ENCODE data around the gene KLF16.

GRCh38 chr19:1871630-1872029 lies 8.3 kb upstream of the KLF16 start:
- no peak for TF ChIP-seq ZNF512 (CRISPR knock-in tag; IDR thresholded peaks at IDR 0.05; ENCODE audit: borderline replicate concordance)
- no peak for TF ChIP-seq ATF6 (CRISPR knock-in tag; IDR thresholded peaks at IDR 0.05)
- no peak for TF ChIP-seq CTCF (IDR thresholded peaks at IDR 0.05)

Measured in WTC11 (cell line).